ENCODE measurements around the gene TMIGD1.
A peak's percentile ranks its signal among the peaks of the same experiment; 100 is the strongest.

The TMIGD1 gene

DNA sequence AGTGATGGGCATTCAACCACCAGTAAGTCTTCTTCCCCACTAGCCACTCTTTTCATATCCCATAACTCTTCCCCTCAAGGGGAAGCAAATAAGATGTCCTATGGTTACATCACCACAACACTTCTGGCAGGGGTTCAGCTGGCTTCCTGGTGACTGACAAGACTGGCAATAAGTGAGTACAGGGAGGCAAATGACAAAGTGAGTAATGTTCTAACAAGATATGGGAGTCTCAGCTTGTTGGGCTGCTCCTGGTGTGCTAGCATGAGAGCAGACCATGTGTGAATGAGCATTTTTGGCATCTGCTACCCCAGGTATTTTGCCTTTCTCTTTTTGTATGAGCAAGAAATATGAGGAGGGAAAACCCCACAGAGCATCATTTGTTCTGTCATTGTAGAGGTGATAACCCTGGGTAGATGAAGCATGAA, 9.9 kb downstream of the TMIGD1 start:
- DNase-seq = peak; percentile 62 to 66

DNA sequence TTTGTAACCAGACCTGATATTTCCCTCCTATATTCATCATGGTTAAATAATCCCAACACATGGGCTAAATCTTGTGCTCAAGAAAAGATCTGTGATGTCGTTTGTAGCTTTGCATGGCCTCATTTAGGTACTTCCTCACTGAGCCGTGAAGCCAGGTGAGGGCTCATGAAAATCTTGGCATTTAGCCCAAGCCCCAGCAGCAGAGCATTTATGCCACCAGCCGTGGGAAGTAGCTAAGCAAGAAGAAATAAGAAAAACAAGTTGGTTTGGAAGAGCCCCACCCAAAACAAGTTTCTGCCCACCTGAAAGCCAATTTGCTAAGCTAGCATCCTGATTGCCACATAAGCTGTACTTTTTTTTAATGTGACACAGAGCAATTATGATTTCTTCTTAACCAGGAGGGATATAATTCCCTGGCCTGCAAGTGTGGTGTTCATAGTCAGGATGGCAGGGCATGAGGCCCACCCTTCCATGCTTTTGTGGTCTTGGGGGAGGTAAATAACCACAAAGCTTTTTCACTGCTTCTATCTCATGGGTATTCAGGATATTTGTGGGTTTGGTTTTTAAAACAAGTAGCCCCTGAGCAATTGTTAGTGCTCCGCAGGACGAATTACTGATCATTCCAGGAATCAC, 10.5 kb downstream of the TMIGD1 start:
- peak; percentile 31 to 42 for DNase-seq

DNA sequence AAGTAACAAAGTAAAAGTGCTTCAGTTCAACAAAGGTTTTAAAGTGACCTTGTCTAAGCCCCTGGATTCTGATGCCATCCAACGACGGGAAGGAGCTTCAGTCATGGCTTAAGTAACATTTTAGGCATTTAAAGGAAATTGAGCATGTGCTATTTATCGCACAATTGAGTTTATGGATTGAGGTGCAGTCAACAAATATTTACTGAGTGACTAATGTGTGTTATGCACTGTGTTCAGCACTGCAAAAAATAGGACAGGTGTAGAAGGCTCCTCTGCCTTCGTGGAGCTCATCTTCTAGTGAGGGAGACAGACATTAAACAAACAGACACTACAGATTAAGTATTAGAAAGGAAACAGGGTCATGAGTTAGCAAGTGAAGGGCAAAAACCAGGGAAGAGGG, 12.5 kb downstream of the TMIGD1 start:
- no peak for DNase-seq

- no peak for DNase-seq
These were observed 15.7 kb downstream of the TMIGD1 start for GRCh38 chr17:30318155-30318554.

DNA sequence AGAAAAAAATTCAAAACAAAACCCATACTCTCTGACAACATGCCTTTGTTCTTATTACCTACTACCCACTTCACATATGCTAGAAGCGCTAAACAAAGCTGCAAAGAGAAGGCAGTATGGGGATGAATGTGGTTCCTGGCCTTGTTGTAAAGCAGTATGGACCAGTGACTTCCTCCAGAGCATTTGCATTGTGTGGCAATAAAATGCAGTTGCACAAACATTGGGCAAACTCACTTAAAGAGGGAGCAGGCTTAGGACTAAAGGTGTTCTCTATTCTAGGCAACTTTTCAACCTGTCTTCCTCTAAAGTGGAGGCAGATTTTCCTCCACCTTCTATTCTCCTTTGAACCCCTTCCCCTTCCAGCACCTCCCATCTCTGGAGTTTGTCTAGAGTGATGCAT, 17.1 kb downstream of the TMIGD1 start:
- peak; percentile 64 to 69 for DNase-seq

DNA sequence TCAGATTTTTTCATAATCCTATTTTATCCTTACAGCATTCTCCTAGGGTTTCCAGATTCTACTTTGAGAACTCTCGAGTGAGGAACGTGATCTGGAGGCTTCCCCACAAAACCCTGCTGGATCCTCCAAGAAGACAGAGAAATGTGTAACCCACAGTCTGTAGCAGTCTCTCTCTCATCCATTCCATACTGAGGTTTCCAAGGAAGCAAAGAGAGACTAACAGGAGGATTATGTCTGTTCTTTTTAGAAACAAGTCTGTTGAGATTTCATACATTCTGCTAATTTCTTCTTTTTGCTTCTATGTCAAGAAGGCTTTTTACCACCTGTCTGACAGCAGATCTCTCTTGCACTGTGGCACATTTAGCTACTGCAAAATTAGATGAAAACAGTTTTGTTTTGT, 18.8 kb downstream of the TMIGD1 start:
- DNase-seq = no peak

GRCh38 chr17:30314474-30314873, 19.4 kb downstream of the TMIGD1 start:
- DNase-seq = no peak

GRCh38 chr17:30312226-30312625, 21.6 kb downstream of the TMIGD1 start:
- DNase-seq = no peak

DNA sequence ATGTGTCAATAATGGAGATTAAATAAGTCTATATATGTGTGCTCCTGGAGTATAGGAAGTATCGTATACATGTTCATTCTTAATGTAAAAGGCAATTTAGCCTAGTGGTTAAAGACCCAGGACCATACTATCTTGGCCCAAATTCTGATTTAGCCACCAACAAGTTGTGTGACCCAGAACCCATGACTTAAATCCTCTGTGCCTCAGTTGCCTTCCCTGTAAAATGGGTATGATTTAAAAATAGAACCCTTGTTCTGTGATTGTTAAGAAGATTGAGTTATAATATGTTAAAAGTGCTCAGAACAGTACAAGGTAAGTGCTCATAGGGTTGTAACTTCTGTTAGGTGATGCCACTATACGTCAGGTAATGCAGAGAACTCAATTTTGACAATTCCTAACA, 23.3 kb downstream of the TMIGD1 start:
- DNase-seq = no peak

- DNase-seq = no peak
These were observed 24.3 kb downstream of the TMIGD1 start for GRCh38 chr17:30309591-30309990.

GRCh38 chr17:30308406-30308805, 25.5 kb downstream of the TMIGD1 start:
- DNase-seq = no peak

DNA sequence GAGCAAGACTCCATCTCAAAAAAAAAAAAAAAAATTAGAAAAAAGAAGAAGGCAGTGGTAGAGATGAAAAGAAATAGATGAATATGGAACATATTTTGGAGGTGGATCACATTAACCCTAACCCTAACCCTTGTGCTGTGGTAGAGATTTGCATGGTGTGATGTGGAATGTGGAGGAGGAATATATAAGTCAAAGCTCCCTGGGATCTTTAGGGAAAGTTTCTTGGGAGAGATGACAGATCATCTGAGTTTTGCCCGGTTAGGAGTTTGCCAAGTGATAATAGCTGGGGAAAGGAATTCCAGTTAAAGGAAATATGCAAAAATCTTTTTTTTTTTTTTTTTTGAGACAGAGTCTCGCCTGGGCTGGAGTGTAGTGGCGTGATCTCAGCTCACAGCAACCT, 29.1 kb downstream of the TMIGD1 start:
- no peak for DNase-seq

DNA sequence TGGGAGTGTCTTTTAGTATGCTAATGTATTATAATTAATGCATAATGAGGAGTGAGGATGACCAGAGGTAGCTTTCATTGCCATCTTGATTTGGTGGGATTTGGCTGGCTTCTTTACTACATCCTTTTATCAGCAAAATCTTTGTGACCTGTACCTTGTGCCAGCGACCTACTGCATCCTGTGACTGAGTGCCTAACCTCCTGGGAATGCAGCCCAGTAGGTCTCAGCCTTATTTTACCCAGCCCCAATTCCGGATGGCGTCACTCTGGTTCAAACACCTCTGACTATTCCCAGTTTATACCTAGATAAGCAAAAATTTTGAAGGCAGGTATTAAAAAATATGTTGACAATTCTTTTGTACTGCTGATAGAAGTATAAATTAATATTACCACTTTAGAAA, 31.6 kb downstream of the TMIGD1 start:
- no peak for DNase-seq

DNA sequence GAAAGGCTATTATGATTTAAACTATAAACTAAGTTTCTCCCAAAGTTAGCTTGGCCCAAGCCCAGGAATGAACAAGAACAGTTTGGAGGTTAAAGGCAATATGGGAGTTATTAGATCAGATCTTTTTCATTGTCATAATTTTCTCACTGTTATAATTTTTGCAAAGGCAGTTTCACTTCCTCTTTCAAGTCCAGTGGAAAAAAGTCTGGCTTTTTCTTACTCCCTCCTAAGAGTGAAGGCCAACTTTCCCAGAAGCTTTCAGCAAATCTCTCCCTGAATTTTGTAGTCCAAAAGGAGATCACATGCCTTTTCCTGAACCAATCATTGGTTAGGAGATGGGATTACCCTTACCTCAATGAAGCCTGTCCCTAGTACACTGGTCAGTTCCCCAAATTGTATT, 33.0 kb downstream of the TMIGD1 start:
- DNase-seq = peak; percentile 17 to 50

- DNase-seq = no peak
These were observed 34.9 kb downstream of the TMIGD1 start for GRCh38 chr17:30299000-30299399.

DNA sequence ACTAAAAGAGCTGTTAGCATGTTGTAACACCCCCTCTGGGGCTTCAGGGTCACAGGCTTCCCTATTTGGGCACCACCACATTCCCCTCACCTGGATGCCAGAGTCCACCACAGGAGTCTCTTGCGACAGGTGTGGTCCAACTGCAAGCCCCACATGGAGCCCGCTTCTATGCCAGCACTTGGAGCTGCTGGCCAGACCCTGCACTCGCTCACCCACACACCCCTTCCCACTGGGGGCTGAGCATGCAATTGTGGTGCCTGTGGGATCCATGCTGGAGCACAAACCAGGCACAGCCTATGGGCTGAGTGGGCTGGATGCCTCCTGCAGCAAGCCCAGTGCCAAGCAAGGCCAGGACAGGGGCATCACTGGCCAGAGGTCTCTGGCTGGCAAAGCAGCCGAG, 36.1 kb downstream of the TMIGD1 start:
- no peak for DNase-seq

DNA sequence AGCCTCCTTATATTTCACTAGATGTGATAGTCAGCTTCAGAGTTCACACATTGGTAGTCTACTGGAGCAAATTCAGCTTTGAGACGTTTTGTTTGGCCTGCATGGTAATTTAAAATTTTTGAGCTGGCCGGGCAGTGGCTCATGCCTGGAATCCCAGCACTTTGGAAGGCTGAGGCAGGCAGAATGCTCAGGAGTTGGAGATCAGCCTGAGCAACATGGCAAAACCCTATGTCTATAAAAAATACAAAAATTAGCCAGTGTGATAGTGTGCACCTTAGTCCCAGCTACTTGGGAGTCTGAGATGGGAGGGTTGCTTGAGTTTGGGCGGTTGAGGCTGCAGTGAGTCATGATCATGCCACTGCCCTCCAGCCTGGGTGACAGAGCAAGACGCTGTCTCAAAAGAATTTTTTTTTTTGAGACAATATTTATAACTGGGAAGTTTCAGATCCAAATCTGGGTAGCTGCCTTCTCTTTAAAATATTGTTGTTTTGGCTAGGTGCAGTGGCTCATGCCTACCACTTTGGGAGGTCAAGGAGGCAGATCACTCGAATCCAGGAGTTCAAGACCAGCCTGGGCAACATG, 37.3 kb downstream of the TMIGD1 start:
- DNase-seq = peak; percentile 43 to 70

DNA sequence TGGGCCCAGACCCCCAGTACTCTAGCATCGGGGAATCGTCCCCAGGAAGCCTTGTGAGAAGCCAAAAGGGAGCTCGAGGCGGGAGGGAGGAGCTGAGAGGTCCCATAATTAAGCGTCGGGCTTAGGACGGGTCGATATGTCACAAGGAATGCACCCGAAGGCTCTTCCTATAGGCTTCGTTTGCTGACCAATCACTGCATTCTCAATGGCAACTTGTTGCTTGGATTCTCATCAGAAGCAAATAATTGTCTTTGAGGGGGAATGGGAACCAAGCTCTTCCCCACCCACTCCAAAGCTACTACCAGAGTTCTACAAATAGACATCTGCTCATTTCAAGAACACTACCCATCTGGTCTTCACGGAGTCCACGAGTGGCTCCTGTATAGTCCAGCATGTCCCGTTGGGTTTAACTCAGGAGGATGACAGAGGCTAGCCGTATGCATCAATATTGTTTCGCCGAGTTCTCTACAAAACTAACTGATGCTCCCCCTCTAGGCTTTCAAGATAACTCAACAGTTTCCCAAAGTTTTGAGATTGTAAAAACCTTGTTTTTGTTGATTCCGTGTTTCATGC, 41.5 kb downstream of the TMIGD1 start:
- peak; percentile 45 to 59 for DNase-seq

DNA sequence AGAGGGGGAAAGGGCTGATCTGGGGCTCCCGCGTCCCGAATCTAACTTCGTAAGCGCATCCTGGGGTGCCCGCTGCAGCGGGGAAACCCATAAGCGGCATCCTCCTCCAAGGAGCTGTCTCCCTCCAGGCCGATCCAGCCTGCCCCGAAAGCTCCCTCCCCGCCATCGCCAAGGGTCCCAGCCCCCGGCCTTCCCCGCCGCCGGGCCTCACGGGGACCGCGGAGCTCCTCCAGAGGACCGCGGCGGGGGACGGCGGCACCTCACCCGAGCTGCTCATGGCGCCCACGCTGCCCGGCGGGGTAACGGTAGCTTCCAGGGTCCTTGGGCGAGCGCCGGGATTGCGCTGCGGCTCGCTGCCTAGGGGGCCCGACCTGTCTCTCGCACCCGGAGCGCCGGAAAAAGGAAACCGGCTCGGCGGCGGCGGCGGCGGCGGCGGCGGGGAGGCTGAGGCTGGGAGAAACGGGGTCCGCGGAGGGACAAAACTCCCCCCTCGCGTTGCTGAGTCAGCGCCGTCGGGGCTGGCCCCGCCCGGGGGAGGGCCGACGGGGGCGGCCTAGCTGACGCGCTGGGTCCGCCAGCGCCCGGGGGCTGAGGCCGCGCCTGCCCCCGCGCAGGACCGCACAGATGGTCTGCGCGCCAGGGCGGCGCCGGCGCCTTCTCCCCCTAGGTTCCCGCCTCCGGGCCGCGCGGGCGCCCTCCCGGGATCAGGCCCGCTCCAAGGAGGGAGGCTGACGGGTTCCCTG, 42.1 kb downstream of the TMIGD1 start, which contains the start of gene BLMH:
Gene BLMH, minus strand, starts transcription at position 402 of the 743 bp plus-strand sequence. Its CDS starts 125 bp downstream, at position 277.
- DNase-seq = peak; percentile 73 to 81

GRCh38 chr17:30290696-30291542, 42.9 kb downstream of the TMIGD1 start:
- peak in 1 of 2 donors; percentile 16 for DNase-seq

DNA sequence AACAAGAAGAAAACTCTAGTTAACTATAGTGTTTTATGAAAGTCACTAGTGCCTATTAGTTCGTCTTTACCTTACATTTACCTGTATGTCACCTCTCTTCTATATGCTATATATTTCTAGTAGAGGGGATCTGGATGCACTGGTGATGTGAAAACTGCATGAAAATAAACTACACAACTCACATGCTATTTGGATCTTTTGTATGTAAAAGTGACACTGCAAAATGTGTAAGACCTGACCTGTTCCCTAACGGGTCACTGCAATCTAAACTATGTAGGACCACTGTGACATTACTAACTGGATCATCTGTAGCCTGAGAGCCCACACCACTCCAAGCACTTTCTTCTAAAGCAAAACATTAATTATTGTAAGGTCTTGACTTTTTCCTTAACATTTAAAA, 43.8 kb downstream of the TMIGD1 start:
- no peak for DNase-seq

GRCh38 chr17:30279156-30279555, 54.7 kb downstream of the TMIGD1 start:
- DNase-seq = no peak

DNA sequence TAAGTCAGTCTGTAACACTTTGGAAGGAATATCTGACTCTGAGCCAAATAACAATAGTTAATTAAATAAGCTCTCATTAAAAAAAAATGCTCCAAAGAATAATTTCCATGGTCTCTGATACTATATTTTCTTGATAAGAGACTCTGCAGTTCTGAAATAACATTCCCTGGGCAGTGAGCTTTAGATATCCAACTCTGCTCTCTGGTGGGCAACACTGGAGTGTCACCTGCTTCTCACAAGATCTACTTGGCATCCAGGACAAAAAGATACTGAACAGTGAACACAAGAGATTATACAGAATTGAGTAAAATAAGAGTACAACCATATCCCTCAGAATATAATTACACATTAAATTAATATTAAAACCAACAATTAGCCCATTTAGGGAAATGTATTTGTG, 55.8 kb downstream of the TMIGD1 start:
- DNase-seq = no peak
